DND-41 (cell line): ENCODE results near the gene PRH2.

Source experiments
- ATAC-seq: fragments of 200-7000 bp; cut with Tn5 transposase; 3 replicates; pipeline ENCODE4 v1.9.1; 2021; ENCODE audit warnings: low read depth; ENCODE audit not compliant: insufficient read depth
- DNase-seq: peaks from one replicate; pipeline ENCODE4 v3.0.0-alpha.2; 2020
- H2AFZ ChIP-seq: 2 replicates; pipeline ENCODE4 v1.6.0; 2012; ENCODE audit warnings: low read depth, low read length
- H3K27ac ChIP-seq: 2 replicates; pipeline ENCODE4 v1.5.1; 2012; ENCODE audit warnings: low read length, inconsistent platforms
- H3K27me3 ChIP-seq: fragments of 200-600 bp; sonication (generic); 2 replicates; pipeline ENCODE4 v1.6.0; 2012; ENCODE audit warnings: low read length, mild to moderate bottlenecking, inconsistent platforms; ENCODE audit not compliant: insufficient read depth, poor library complexity
- H3K36me3 ChIP-seq: 2 replicates; pipeline ENCODE4 v1.5.1; 2012; ENCODE audit warnings: low read length, inconsistent platforms; ENCODE audit not compliant: insufficient read depth
- H3K4me1 ChIP-seq: 2 replicates; pipeline ENCODE4 v1.5.1; 2012; ENCODE audit warnings: mild to moderate bottlenecking, low read length; ENCODE audit not compliant: insufficient read depth
- H3K4me2 ChIP-seq: 2 replicates; pipeline ENCODE4 v1.6.0; 2012; ENCODE audit warnings: mild to moderate bottlenecking, moderate library complexity, low read length, inconsistent platforms; ENCODE audit not compliant: insufficient read depth
- H3K4me3 ChIP-seq, 2 experiments: fragments of 200-600 bp in 1 of 2; shearing (Covaris generic) in 1 of 2; 2 replicates each; pipeline ENCODE4 v1.5.1; 2012 to 2016; ENCODE audit warnings: inconsistent platforms in 2 of 2, low read length in 2 of 2, mild to moderate bottlenecking in 2 of 2, low read depth in 1 of 2, moderate library complexity in 1 of 2
- H3K79me2 ChIP-seq: 2 replicates; pipeline ENCODE4 v1.6.0; 2012; ENCODE audit warnings: low read length, inconsistent platforms; ENCODE audit not compliant: insufficient read depth
- H3K9ac ChIP-seq: 2 replicates; pipeline ENCODE4 v1.6.0; 2012; ENCODE audit warnings: low read depth, mild to moderate bottlenecking, inconsistent platforms, low read length, moderate library complexity
- H3K9me3 ChIP-seq: 2 replicates; pipeline ENCODE4 v1.5.1; 2012; ENCODE audit warnings: low read length, moderate library complexity, mild to moderate bottlenecking, inconsistent platforms; ENCODE audit not compliant: insufficient read depth, severe bottlenecking
- H4K20me1 ChIP-seq: 2 replicates; pipeline ENCODE4 v1.6.0; 2012; ENCODE audit warnings: low read length; ENCODE audit not compliant: insufficient read depth
- CTCF ChIP-seq: IDR thresholded peaks from 2 replicates; pipeline ENCODE4 v1.5.1; 2012; ENCODE audit warnings: borderline replicate concordance, low read length, moderate library complexity, mild to moderate bottlenecking; ENCODE audit not compliant: poor library complexity, severe bottlenecking; ENCODE audit errors: extremely low read depth
- EZH2 ChIP-seq: IDR thresholded peaks from 3 replicates; pipeline ENCODE4 v1.6.1; 2012; ENCODE audit warnings: borderline replicate concordance, low read depth, mild to moderate bottlenecking, moderate library complexity, low read length, inconsistent platforms; ENCODE audit not compliant: severe bottlenecking

PRH2 gene

DNA sequence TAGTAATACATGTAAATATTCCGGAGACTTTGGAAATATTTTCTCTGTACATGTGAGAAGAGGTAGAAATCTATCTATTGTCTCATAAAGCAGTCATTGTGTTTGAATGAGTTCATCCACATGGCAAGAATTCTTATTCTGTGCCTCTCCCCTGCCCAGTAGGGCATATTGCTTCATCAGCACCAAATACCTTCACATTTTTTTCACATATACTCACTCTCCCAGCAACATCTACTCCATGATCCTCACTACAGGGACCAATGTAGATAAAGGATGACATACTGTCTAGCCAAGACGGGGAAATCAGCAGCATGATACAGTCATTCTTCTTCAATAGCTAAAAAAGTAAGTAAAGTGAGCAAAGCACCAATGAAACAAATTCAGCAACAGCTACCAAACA lies 11.4 kb downstream of the PRH2 start:
- Histone ChIP-seq H3K4me1 (peaks cover 18% of the 10 kb centered on the region), H3K27ac (no peak overlapping the region), H3K4me3 (no peak overlapping the region), H3K79me2 (no peaks in the 10 kb centered on the region; the same call in 1 of the 2 replicates), H3K4me2 (no peak overlapping the region), H2AFZ (no peak overlapping the region), H3K9me3 (no peaks in the 10 kb centered on the region), H3K27me3 (no peaks in the 10 kb centered on the region), H4K20me1 (peaks cover 15% of the 10 kb centered on the region), H3K36me3 (no peaks in the 10 kb centered on the region), H3K9ac (no peak overlapping the region)
- DNase-seq (no peak), ATAC-seq (no peak)
- TF ChIP-seq CTCF: no peak
- no peak for TF ChIP-seq EZH2

- no peaks in the 10 kb centered on the region for H3K9me3 ChIP-seq
- no peaks in the 10 kb centered on the region for H3K27me3 ChIP-seq
- no peak overlapping the region for H2AFZ ChIP-seq
- no peak overlapping the region for H3K27ac ChIP-seq
- DNase-seq (no peak), ATAC-seq (no peak)
- no peak overlapping the region for H3K9ac ChIP-seq
- H3K4me1 ChIP-seq: peaks cover 18% of the 10 kb centered on the region
- H3K79me2 ChIP-seq: no peaks in the 10 kb centered on the region; the same call in 1 of the 2 replicates
- no peaks in the 10 kb centered on the region for H3K36me3 ChIP-seq
- H3K4me2 ChIP-seq: no peak overlapping the region
- TF ChIP-seq CTCF (no peak), EZH2 (no peak)
- H3K4me3 ChIP-seq: no peak overlapping the region
- H4K20me1 ChIP-seq: peaks cover 15% of the 10 kb centered on the region
Observed at GRCh38 chr12:10941369-10941768, 12.3 kb downstream of the PRH2 start.

DNA sequence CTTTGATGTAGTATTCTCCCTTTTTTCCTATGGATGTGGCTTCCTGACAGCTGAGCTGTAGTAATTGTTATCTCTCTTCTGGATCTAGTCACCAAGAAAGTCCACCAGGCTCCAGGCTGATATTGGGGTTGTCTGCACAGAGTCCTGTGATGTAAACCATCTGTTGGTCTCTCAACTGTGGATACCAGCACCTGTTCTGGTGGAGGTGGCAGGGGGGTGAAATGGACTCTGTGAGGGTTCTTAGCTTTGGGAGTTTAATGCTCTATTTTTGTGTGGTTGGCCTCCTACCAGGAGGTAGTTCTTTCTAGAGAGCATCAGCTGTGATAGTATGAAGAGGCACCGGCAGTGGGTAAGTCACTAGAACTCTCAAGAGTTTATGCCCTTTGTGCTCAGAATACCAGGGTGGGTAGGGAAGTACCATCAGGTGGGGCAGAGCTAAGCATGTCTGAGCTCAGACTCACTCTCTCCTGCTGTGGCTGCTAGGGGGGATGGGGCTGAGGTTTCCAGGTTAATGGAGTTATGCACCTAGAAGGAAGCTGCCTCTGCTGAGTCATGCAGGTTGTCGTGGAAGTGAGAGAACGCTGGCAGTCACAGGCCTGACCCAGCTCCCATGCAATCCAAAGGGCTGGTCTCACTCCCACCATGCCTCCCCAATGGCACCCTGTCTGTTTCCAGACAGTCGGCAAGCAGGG lies 13.0 kb downstream of the PRH2 start:
- Histone ChIP-seq H3K4me2 (no peak overlapping the region), H2AFZ (no peak overlapping the region), H3K27ac (peak overlapping the region; percentile 63), H3K79me2 (no peaks in the 10 kb centered on the region; the same call in 1 of the 2 replicates), H3K9ac (no peak overlapping the region; the same call in 1 of the 2 replicates), H3K4me3 (no peak overlapping the region), H3K36me3 (no peaks in the 10 kb centered on the region), H3K9me3 (peaks cover 3% of the 10 kb centered on the region), H3K27me3 (no peaks in the 10 kb centered on the region), H3K4me1 (peaks cover 18% of the 10 kb centered on the region), H4K20me1 (peaks cover 15% of the 10 kb centered on the region)
- ATAC-seq: peak; percentile 89
- peak; percentile 63 for DNase-seq
- TF ChIP-seq EZH2 (no peak), CTCF (no peak)
